ENCODE data around the gene KBTBD4.

DNA sequence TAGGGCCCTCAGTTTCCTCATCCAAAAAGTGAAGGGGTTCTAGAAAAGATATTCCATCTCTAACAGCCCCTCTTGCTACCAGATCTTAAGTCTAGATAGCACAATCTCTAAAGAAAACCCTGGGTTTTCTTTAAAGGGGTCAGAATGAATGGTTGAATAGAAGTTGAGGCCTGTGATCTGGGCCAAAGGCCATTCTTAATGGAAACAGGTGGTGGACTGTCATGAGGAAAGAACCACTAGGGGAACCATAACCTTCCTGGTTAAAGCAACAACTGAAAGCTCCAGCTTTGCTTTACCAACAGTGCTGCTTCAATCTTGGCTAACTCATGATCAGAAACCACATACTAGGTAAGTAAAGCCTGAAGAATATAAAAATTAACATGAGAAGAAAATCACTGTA lies 27.7 kb downstream of the KBTBD4 start:
- TF ChIP-seq CTCF (IDR thresholded peaks at IDR 0.05) (peak in 2 of 7 experiments; percentile 15 to 22), POLR2A (IDR thresholded peaks at IDR 0.05) (no peak)
